GM21723 (cell line): ENCODE results near the gene UBD.

ENCODE experiments used
- ATAC-seq: cut with Tn5 transposase; IDR thresholded peaks from one replicate; pipeline ENCODE4 v1.9.1; 2021; ENCODE audit warnings: mild to moderate bottlenecking, moderate library complexity; ENCODE audit not compliant: unreplicated experiment

The UBD gene

DNA sequence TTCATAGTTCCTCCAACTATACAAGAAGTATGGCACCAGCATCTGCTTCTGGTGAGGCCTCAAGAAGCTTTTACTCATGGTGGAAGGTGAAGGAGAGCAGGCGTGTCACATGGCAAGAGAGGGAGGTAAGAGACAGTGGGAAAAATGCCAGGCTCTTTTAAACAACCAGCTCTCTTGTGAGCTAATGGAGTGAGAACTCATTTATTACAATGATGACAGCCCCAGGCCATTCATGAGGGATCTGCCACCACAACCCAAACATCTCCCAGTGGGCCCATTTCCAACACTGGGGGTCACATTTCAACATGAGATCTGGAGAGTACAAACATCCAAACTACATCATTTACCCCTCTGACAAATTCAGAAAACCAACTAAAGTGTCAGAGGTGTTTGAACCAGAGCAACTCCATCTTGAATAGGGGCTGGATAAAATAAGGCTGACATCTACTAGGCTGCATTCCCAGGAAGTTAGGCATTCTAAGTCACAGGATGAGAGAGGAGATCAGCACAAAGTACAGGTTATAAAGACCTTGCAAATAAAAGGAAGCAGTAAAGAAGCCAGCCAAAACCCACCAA is 2.2 kb upstream of the UBD start:
- ATAC-seq, result no peak

DNA sequence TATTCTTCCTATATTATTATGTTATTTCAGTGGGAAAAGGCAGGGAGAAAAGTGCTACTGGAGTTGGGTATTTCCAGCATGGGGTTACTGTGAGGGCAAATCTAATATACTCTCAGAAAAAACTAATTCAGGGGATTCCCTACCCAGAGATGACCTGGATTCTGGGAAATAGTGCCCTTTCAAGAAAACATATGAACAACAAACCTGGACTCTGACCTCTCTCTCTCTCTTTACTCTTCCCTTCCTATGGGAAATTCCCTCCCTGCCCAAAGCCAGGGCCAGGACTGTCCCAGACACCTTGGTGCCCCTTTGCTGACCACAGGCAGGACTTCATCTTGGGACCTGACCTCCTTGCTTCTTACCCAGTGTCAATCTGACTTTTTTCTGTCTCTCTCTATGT is 1.6 kb upstream of the UBD start:
- ATAC-seq, result no peak

- no peak for ATAC-seq
Measured at GRCh38 chr6:29558439-29559079, 973 bp downstream of the UBD start.

DNA sequence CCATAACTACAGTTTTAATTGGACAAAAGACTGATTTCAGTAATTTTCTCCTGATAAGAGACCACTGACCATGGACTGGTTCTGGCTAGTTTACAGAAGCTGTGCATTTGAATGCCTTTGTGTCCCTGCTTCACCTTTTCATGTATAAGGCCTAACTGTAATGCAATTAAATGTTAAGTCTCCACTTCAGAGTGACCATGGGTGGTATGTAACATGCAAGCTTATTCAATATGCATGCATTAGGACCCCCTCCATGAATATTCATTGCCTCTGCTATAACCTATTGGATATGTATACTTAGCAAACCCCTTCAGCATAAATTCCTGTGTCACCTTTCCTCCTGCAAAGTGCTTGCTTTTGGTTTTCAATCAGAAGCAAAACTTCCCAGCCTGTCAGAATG is 2.2 kb downstream of the UBD start:
- no peak for ATAC-seq

DNA sequence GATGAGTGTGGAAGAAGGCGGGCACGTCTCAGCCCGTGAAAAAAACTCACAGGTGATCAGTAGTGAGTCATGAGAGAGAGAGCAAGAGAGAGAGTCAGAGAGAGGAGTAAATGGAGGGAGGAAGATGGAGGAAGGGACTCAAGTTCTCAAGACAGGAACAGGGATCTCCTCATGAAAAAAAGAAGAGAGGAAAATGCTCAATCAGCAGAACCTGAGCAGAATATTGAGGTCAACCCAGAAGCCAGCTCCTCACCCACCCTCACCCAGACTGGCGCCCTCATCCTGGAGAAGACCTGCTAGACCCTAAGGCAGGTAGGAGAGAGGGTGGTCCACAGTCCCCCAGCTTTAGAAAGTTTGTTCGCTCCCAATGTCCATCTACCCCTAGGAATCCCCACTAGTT is 4.8 kb downstream of the UBD start:
- ATAC-seq, result no peak

DNA sequence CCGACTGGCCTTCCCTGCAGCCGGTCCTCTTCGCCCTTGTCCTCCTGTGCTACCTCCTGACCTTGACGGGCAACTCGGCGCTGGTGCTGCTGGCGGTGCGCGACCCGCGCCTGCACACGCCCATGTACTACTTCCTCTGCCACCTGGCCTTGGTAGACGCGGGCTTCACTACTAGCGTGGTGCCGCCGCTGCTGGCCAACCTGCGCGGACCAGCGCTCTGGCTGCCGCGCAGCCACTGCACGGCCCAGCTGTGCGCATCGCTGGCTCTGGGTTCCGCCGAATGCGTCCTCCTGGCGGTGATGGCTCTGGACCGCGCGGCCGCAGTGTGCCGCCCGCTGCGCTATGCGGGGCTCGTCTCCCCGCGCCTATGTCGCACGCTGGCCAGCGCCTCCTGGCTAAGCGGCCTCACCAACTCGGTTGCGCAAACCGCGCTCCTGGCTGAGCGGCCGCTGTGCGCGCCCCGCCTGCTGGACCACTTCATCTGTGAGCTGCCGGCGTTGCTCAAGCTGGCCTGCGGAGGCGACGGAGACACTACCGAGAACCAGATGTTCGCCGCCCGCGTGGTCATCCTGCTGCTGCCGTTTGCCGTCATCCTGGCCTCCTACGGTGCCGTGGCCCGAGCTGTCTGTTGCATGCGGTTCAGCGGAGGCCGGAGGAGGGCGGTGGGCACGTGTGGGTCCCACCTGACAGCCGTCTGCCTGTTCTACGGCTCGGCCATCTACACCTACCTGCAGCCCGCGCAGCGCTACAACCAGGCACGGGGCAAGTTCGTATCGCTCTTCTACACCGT is 6.1 kb downstream of the UBD start:
- ATAC-seq, result no peak

DNA sequence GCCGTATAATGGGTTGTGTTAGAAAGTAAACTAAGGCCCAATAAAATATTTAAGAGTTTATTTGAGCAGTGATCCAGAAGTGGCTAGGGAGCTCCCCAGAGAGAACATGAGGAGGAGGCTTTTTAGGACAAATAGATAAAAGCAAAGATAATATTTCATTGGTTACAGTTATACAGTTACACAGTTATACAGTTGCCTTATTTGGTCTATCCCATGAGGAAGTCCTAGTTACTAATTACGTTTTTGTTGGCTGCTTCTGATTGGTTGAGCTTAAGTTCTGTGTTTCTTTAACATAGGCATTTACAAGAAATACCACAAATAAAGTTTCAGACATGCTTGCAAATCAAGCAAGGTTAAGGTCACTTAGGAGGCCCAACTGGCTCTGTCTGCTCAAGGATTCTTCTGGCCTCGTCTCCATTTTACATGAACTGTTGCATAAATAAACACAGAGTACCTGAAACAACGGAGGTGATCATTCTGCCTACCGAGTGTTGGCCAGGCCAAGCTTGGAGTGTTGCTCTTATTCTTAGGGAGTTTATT is 7.0 kb downstream of the UBD start:
- peak; percentile 91 for ATAC-seq

GRCh38 chr6:29547573-29547972 is 12.0 kb downstream of the UBD start:
- ATAC-seq, result no peak

- no peak for ATAC-seq
Measured at GRCh38 chr6:29537714-29538403, 21.7 kb downstream of the UBD start.

DNA sequence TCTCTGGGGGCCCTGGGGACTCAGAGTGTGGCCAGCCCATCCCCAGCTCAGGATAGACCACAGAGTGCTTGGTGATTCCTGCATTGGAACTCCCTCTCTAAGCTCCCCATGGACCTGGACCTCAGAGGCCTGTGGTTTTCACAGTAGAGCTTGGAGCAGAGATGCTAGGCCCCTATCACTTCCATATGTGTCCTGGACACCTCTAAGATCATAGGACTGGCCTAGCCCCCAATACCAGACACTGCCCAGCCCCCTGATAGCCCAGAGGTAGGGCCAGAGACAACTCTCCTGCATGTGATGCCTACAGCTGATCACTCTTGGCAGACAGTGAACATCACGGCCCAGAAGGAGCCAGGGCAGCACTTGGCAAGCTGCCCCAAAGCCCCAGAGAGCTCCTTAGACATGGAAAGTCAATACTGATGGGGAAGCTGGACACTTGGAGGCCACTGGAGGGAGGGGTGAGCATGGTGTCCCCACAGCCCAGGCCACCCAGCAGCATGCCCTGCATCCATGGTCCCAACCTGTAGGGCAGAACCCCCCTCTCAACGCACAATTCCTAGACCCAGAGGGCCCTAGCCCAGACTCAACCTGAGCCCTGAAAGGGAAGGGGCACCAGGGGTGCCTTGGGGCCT is 27.1 kb downstream of the UBD start:
- ATAC-seq, result no peak

DNA sequence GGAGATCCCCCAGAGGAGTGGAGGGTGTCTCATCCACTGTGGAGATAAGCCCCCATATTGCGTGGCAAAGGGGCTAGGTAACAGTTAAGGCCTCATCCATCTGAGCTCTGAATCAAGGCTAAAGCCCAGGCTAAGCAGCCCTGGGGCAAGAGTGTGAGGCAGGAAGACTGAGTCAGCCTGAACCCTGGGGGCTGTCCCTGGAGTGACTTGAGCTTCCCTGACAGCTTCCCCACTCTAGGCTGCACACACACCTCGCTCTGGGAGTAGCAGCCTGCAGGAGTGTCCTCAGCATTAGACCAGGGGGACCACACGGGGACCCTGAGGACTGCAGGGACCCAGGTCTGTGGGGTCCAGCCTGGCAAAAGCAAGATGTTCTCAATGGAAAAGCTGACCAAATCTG is 27.9 kb downstream of the UBD start:
- ATAC-seq, result no peak

DNA sequence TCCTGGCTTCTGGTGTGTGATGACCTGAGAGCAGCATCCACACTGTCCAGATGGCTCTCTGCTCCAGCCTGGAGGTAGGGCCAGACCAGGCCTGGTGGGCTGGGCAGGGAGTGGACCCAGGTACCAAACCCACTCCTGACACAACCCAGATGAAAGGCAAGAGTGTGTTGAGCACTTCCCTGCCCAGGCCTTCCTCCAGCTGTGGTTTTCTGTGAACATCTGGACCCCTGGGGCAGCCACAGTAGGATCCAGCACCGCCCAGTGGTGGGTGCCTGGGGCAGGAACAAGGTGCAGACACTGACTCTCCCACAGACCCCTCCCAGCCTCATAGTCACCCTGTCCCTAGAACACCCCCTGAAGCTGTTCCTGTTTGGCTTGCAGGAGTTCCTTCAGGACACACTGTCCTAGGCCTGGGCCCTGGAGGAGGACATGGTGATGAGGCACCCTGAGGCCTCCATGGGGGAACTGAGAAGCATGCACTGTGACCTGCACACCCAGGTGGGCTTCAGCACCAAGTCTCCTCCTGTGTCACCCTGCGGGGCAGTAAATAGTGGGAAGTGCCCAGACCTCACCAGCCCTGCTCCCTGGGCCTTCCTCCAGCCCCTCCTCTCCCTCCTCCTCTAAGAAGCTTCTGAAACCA is 28.7 kb downstream of the UBD start:
- ATAC-seq, result no peak

GRCh38 chr6:29529956-29530355 is 29.6 kb downstream of the UBD start:
- no peak for ATAC-seq

- no peak for ATAC-seq
Measured at GRCh38 chr6:29528988-29529560, 30.5 kb downstream of the UBD start.

DNA sequence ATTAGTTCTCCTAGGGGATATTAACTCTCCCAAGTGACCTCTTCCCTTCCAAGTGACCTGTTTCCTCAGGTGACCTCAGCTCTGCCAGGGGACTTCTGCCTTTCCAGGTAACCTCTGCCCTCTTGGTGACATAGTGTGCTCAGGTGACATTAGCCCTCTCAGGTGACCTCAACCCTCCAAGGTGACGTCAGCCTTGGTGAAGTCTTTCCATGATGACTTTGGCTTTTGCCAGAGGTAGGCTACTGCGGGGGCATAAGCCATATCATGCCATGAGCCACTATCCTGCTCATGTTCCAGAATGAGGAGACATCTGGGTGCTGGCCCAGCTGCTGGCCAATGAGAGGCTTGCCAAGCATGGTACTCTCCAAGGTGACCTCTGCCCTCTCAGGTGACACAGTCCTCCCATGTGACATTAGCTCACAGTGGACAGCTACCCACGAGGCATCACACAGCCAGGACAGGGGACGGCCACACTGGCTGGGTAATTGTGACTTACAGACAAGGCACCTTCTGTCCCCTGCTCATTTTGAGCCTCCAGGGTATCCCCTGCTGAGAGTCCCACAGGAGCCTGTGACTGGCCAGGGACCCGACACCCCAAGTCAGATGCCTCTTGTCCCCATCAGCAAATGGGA is 31.1 kb downstream of the UBD start:
- ATAC-seq, result no peak

DNA sequence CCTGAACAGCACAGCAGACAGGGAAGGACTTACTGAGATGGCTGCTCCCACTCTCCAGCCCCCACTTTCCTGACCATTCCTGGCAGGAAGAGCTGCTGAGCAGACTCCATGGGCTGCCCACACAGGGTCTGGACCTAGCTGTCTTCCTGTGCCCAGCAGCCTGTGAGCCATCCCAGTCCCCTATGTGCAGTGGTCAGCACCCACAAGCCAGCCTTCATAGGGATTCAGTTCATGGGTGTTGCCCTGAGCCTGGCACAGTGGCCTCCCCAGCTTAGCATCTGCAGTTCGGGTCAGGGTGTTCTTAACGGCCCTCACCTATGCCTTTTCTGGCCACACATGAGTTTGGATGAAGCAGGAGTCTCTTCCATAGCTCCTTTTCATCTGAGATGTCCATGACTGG is 32.0 kb downstream of the UBD start:
- ATAC-seq, result no peak

- ATAC-seq, result no peak
Measured at GRCh38 chr6:29527126-29527525, 32.4 kb downstream of the UBD start.

- ATAC-seq, result no peak
Measured at GRCh38 chr6:29525311-29525639, 34.3 kb downstream of the UBD start.

DNA sequence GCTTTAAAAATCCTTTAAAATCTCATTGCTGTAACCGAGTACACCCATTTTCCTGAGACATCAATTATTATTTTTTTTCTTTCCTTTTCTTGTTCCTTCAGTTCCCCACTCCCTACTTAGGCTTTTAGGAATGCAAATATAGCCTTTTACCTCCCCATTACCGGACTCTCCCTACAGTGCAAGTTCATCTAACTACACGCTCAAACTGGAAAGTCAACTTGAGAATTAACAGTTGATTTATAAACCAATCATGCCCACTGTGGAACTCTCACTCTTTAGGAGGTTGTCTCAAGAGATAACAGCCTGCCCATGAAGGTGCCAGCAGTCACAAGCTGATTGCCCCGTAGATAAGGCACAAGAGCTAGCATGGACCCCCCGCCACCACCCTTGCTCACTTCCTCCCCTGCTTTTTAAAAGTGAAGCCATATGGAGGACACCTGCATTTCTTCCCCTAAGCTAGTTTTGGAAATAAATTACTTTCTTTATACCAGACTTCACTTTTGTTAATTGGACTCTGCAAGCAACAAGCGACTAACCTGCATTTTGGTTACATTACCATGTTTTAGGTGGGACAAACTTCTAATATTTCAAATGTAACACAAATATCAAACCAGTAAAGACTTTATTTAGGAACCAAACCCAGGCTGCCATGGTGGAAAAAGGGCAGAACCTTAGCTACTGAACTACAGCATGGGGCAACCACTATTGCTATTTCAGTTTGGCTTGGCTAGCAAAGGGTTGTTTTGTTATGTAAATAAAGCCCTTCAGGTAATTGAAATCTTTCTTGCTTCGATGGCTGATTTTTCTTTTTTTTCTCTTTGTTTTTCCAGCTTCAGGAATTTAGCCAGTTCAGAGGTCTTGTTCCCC is 34.9 kb downstream of the UBD start:
- ATAC-seq, result no peak
